ENCODE data around the gene KCTD13.
A peak's percentile ranks its signal among the peaks of the same experiment; 100 is the strongest.

- TF ChIP-seq, protein P1, sequence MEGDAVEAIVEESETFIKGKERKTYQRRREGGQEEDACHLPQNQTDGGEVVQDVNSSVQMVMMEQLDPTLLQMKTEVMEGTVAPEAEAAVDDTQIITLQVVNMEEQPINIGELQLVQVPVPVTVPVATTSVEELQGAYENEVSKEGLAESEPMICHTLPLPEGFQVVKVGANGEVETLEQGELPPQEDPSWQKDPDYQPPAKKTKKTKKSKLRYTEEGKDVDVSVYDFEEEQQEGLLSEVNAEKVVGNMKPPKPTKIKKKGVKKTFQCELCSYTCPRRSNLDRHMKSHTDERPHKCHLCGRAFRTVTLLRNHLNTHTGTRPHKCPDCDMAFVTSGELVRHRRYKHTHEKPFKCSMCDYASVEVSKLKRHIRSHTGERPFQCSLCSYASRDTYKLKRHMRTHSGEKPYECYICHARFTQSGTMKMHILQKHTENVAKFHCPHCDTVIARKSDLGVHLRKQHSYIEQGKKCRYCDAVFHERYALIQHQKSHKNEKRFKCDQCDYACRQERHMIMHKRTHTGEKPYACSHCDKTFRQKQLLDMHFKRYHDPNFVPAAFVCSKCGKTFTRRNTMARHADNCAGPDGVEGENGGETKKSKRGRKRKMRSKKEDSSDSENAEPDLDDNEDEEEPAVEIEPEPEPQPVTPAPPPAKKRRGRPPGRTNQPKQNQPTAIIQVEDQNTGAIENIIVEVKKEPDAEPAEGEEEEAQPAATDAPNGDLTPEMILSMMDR (conservative IDR thresholded peaks at IDR 0.05; ENCODE audit: low read depth, low read length), result peak; percentile 42
- TF ChIP-seq EZH2 (IDR thresholded peaks at IDR 0.05; ENCODE audit: low read length, unreplicated experiment), result no peak
Measured at GRCh38 chr16:29899516-29900101, 26.4 kb downstream of the KCTD13 start, which contains the start of gene SEZ6L2.

Measured in PC-3 (cell line).